Stomach (tissue), 4 donors: Measurements from ENCODE around the gene BCL2.

Experiments
- POLR2A ChIP-seq, 4 donors: fragments of 450-650 bp; IDR thresholded peaks; one replicate each; pipeline ENCODE4 v1.6.1; 2016; ENCODE audit warnings: antibody characterized with exemption in 4 of 4, control low read depth in 2 of 4, mild to moderate bottlenecking in 1 of 4, moderate library complexity in 1 of 4
- TF ChIP-seq, protein P1 (sequence below), 7 experiments: fragments of 450-650 bp in 4 of 7; fragments of 200-600 bp in 3 of 7; sonication (generic) in 3 of 7; IDR thresholded peaks; one replicate each; pipeline ENCODE4 v1.5.1; 2016 to 2019; ENCODE audit warnings: antibody characterized with exemption in 7 of 7, control low read depth in 2 of 7, mild to moderate bottlenecking in 1 of 7

DNA sequence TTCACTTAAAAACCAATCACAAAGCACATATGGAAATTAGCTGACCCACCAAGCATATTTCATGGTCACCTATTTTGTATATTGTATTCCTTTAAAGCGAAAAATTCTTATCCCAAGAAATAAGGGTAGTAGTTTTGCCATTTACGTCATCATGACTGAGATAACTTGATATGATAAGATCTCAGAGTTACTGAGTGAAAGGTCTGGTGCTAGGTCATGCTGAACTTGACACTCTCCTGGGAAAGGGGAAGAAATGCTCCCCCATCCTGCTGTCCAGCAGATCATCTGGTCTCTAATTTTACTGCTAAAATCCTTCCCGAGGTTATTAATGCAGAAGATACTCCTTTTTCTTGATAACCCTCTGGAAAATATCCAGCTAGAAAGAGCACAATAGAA is 78.3 kb downstream of the BCL2 start:
- TF ChIP-seq, protein P1, sequence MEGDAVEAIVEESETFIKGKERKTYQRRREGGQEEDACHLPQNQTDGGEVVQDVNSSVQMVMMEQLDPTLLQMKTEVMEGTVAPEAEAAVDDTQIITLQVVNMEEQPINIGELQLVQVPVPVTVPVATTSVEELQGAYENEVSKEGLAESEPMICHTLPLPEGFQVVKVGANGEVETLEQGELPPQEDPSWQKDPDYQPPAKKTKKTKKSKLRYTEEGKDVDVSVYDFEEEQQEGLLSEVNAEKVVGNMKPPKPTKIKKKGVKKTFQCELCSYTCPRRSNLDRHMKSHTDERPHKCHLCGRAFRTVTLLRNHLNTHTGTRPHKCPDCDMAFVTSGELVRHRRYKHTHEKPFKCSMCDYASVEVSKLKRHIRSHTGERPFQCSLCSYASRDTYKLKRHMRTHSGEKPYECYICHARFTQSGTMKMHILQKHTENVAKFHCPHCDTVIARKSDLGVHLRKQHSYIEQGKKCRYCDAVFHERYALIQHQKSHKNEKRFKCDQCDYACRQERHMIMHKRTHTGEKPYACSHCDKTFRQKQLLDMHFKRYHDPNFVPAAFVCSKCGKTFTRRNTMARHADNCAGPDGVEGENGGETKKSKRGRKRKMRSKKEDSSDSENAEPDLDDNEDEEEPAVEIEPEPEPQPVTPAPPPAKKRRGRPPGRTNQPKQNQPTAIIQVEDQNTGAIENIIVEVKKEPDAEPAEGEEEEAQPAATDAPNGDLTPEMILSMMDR (IDR thresholded peaks at IDR 0.05) = no peak
- TF ChIP-seq POLR2A (IDR thresholded peaks at IDR 0.05) = no peak
